Measurements from ENCODE around the gene RGS1. TPM values are rescaled to one million over a fixed set of nuclear protein-coding genes. Genes with fewer than 3 reads are reported as not detected.

The RGS1 gene
- total and polyA plus RNA-seq, 4 donors, result 13.1 to 107 (median 15.3) TPM

DNA sequence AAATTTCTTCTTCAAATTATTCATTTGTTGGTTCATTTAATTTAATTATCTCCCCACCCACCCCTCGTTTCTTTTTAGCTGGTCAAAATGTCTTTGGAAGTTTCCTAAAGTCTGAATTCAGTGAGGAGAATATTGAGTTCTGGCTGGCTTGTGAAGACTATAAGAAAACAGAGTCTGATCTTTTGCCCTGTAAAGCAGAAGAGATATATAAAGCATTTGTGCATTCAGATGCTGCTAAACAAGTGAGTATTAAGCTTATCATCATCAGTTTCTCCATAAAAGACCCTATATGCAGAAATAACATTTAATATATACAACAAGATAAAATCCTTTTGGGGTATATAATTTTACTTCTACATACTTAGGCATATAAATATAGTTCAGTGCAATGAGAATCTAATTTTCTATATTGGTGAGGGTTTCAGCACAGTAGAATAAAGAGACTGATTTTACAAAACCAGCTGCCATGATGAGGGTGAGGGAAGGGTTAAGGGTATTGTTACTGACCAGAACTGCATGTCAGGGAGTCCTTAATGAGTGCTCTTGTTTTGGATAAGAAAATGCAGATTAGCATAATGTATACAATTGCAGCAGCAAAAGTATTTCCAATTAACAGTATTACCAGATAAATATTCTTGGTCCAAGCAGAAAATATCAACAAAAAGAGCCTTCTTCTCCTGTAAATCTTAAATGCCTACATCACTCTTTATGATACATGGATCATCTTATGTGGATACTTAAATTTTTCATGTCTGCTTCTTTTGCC lies 2.8 kb downstream of the RGS1 start:
- no peak overlapping the region for H3K4me3 ChIP-seq (ENCODE audit: low read depth, low read length)
- H3K9me3 ChIP-seq (ENCODE audit: control insufficient read depth, insufficient read depth, low read length), result no peaks in the 10 kb centered on the region
- no CpG with 5 or more reads among the region's 1 CpG for WGBS (ENCODE audit: insufficient coverage)
- no peaks in the 10 kb centered on the region for H3K4me1 ChIP-seq (ENCODE audit: control insufficient read depth, insufficient read depth, low read length)
- no peak overlapping the region for H3K27ac ChIP-seq (ENCODE audit: low read depth, low read length)
- no peaks in the 10 kb centered on the region for H3K36me3 ChIP-seq (ENCODE audit: control insufficient read depth, insufficient read depth, low read length)
- no peaks in the 10 kb centered on the region for H3K27me3 ChIP-seq (ENCODE audit: control insufficient read depth, insufficient read depth, low read length)
- no peak for DNase-seq (ENCODE audit: low read depth in 4 of 6, low spot score in 6 of 6)

DNA sequence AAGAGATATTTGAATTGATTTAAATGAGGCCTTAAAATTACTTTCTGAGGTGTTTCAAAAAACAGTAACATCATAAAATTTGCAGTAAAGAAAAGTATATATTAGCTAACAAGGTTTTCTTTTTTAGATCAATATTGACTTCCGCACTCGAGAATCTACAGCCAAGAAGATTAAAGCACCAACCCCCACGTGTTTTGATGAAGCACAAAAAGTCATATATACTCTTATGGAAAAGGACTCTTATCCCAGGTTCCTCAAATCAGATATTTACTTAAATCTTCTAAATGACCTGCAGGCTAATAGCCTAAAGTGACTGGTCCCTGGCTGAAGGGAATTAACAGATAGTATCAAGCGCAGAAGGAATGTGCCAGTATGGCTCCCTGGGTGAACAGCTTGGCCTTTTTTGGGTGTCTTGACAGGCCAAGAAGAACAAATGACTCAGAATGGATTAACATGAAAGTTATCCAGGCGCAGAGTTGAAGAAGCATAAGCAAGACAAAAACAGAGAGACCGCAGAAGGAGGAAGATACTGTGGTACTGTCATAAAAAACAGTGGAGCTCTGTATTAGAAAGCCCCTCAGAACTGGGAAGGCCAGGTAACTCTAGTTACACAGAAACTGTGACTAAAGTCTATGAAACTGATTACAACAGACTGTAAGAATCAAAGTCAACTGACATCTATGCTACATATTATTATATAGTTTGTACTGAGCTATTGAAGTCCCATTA lies 3.6 kb downstream of the RGS1 start:
- no peak for DNase-seq (ENCODE audit: low read depth in 4 of 6, low spot score in 6 of 6)
- no peak overlapping the region for H3K27ac ChIP-seq (ENCODE audit: low read depth, low read length)
- WGBS (ENCODE audit: insufficient coverage), result 85% methylated on average over 2 of the region's 6 CpGs
- H3K4me1 ChIP-seq (ENCODE audit: control insufficient read depth, insufficient read depth, low read length), result no peaks in the 10 kb centered on the region
- H3K36me3 ChIP-seq (ENCODE audit: control insufficient read depth, insufficient read depth, low read length), result no peaks in the 10 kb centered on the region
- no peak overlapping the region for H3K4me3 ChIP-seq (ENCODE audit: low read depth, low read length)
- no peaks in the 10 kb centered on the region for H3K9me3 ChIP-seq (ENCODE audit: control insufficient read depth, insufficient read depth, low read length)
- no peaks in the 10 kb centered on the region for H3K27me3 ChIP-seq (ENCODE audit: control insufficient read depth, insufficient read depth, low read length)

GRCh38 chr1:192580351-192580962 lies 4.9 kb downstream of the RGS1 start:
- Histone ChIP-seq H3K9me3 (ENCODE audit: control insufficient read depth, insufficient read depth, low read length) (no peaks in the 10 kb centered on the region), H3K4me3 (ENCODE audit: low read depth, low read length) (no peak overlapping the region), H3K4me1 (ENCODE audit: control insufficient read depth, insufficient read depth, low read length) (no peaks in the 10 kb centered on the region), H3K27me3 (ENCODE audit: control insufficient read depth, insufficient read depth, low read length) (no peaks in the 10 kb centered on the region), H3K27ac (ENCODE audit: low read depth, low read length) (no peak overlapping the region), H3K36me3 (ENCODE audit: control insufficient read depth, insufficient read depth, low read length) (no peaks in the 10 kb centered on the region)
- WGBS (ENCODE audit: insufficient coverage), result no CpG with 5 or more reads among the region's 3 CpGs
- peak in 2 of 6 donors; percentile 31 to 35 for DNase-seq (ENCODE audit: low read depth in 4 of 6, low spot score in 6 of 6)

DNA sequence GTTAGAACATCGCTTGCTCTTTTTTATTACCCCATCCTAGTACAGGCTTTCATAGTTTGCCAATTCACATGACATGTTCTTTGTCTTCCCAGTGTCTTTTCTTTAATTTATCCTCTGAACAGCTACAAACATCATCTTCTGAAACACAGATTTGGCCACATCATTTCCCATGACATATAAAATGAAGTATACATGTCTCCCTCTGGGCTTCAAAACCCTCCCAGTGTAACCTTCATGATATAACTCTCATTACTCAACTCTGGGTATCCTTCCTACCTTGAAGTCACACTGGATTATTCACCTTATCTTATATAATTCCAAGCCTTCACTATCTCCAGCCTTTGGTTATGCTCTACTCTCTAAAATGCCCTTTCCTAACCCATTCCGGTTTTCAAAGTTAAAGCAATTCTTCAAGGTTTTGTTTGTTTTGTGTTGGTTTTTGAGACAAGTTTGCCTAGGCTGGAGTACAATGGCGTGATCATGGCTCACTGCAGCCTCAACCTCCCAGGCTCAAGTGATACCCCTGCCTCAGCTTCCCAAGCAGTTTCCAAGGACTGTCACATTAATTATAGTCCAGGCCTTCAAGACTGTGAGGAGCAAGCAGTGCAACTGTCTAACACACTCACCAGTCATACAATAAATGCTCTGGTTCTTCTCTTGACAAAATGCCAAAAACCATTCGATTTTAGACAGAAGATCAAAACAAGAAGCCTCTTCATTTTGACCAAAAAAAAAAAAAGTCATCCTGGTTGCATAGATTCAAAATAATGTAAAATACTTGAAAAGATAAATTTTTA lies 5.8 kb downstream of the RGS1 start:
- Histone ChIP-seq H3K4me1 (ENCODE audit: control insufficient read depth, insufficient read depth, low read length) (no peaks in the 10 kb centered on the region), H3K9me3 (ENCODE audit: control insufficient read depth, insufficient read depth, low read length) (no peaks in the 10 kb centered on the region), H3K4me3 (ENCODE audit: low read depth, low read length) (no peak overlapping the region), H3K27me3 (ENCODE audit: control insufficient read depth, insufficient read depth, low read length) (no peaks in the 10 kb centered on the region), H3K36me3 (ENCODE audit: control insufficient read depth, insufficient read depth, low read length) (no peaks in the 10 kb centered on the region), H3K27ac (ENCODE audit: low read depth, low read length) (no peak overlapping the region)
- 90% methylated on average over 2 of the region's 4 CpGs for WGBS (ENCODE audit: insufficient coverage)
- DNase-seq (ENCODE audit: low read depth in 4 of 6, low spot score in 6 of 6), result no peak

DNA sequence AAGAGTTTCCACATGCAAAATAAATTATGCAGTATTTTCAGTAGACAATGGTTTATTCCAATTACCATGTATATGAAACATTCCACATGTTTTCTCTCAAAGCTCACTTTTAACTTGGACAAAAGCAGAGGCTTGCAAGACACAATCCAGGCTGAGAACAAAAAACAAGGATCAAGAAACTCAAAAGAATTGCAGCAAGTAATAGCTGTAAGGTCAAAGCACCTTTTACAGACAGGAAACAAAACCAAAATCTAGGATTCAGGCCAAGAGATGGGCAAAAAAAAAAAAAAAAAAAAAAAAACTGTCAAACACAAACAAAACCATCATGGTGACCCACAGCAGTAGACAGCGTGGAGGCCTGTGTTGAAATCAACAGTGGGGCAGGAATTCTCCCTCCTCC lies 9.3 kb downstream of the RGS1 start:
- no peak overlapping the region for H3K27ac ChIP-seq (ENCODE audit: low read depth, low read length)
- WGBS (ENCODE audit: insufficient coverage), result no CpG with 5 or more reads among the region's 1 CpG
- H3K4me3 ChIP-seq (ENCODE audit: low read depth, low read length), result no peak overlapping the region
- H3K4me1 ChIP-seq (ENCODE audit: control insufficient read depth, insufficient read depth, low read length), result no peaks in the 10 kb centered on the region
- H3K36me3 ChIP-seq (ENCODE audit: control insufficient read depth, insufficient read depth, low read length), result no peaks in the 10 kb centered on the region
- no peak for DNase-seq (ENCODE audit: low read depth in 4 of 6, low spot score in 6 of 6)
- no peaks in the 10 kb centered on the region for H3K27me3 ChIP-seq (ENCODE audit: control insufficient read depth, insufficient read depth, low read length)
- H3K9me3 ChIP-seq (ENCODE audit: control insufficient read depth, insufficient read depth, low read length), result no peaks in the 10 kb centered on the region

GRCh38 chr1:192587386-192588266 lies 12.1 kb downstream of the RGS1 start:
- H3K4me1 ChIP-seq (ENCODE audit: control insufficient read depth, insufficient read depth, low read length), result no peaks in the 10 kb centered on the region
- H3K36me3 ChIP-seq (ENCODE audit: control insufficient read depth, insufficient read depth, low read length), result no peaks in the 10 kb centered on the region
- no peak overlapping the region for H3K27ac ChIP-seq (ENCODE audit: low read depth, low read length)
- no peaks in the 10 kb centered on the region for H3K9me3 ChIP-seq (ENCODE audit: control insufficient read depth, insufficient read depth, low read length)
- no peak for DNase-seq (ENCODE audit: low read depth in 4 of 6, low spot score in 6 of 6)
- H3K27me3 ChIP-seq (ENCODE audit: control insufficient read depth, insufficient read depth, low read length), result no peaks in the 10 kb centered on the region
- 88% methylated on average over 1 of the region's 5 CpGs for WGBS (ENCODE audit: insufficient coverage)
- H3K4me3 ChIP-seq (ENCODE audit: low read depth, low read length), result no peak overlapping the region

GRCh38 chr1:192588546-192588945 lies 13.0 kb downstream of the RGS1 start:
- WGBS (ENCODE audit: insufficient coverage), result no CpG with 5 or more reads among the region's 1 CpG
- DNase-seq (ENCODE audit: low read depth in 4 of 6, low spot score in 6 of 6), result no peak
- no peak overlapping the region for H3K4me3 ChIP-seq (ENCODE audit: low read depth, low read length)

GRCh38 chr1:192589813-192590212 lies 14.2 kb downstream of the RGS1 start:
- H3K4me3 ChIP-seq (ENCODE audit: low read depth, low read length), result no peak overlapping the region
- no peaks in the 10 kb centered on the region for H3K36me3 ChIP-seq (ENCODE audit: control insufficient read depth, insufficient read depth, low read length)
- no peak for DNase-seq (ENCODE audit: low read depth in 4 of 6, low spot score in 6 of 6)
- 100% methylated on average over 2 of the region's 3 CpGs for WGBS (ENCODE audit: insufficient coverage)
- no peaks in the 10 kb centered on the region for H3K9me3 ChIP-seq (ENCODE audit: control insufficient read depth, insufficient read depth, low read length)
- no peaks in the 10 kb centered on the region for H3K4me1 ChIP-seq (ENCODE audit: control insufficient read depth, insufficient read depth, low read length)
- H3K27me3 ChIP-seq (ENCODE audit: control insufficient read depth, insufficient read depth, low read length), result no peaks in the 10 kb centered on the region
- no peak overlapping the region for H3K27ac ChIP-seq (ENCODE audit: low read depth, low read length)

More at GRCh38 chr1:192588546-192588945, 13.0 kb downstream of the RGS1 start:
- H3K27me3 ChIP-seq (ENCODE audit: control insufficient read depth, insufficient read depth, low read length), result no peaks in the 10 kb centered on the region
- no peaks in the 10 kb centered on the region for H3K9me3 ChIP-seq (ENCODE audit: control insufficient read depth, insufficient read depth, low read length)
- no peaks in the 10 kb centered on the region for H3K36me3 ChIP-seq (ENCODE audit: control insufficient read depth, insufficient read depth, low read length)
- H3K4me1 ChIP-seq (ENCODE audit: control insufficient read depth, insufficient read depth, low read length), result no peaks in the 10 kb centered on the region
- no peak overlapping the region for H3K27ac ChIP-seq (ENCODE audit: low read depth, low read length)

Measured in spinal cord (tissue), 10 donors.